SK-N-SH treated with all-trans-retinoic acid at 6 μM for 48 hours (cell line): ENCODE results near the gene DSEL.

ENCODE experiments used
- ATAC-seq: fragments of 200-7000 bp; cut with Tn5 transposase; 3 replicates; pipeline ENCODE4 v1.9.1; 2020; ENCODE audit warnings: mild to moderate bottlenecking, moderate library complexity
- ARNTL ChIP-seq: fragments of 450-650 bp; formaldehyde crosslinking; IDR thresholded peaks from 2 replicates; pipeline ENCODE4 v1.5.0; 2020; ENCODE audit warnings: low read depth, mild to moderate bottlenecking, moderate library complexity, borderline replicate concordance
- BACH2 ChIP-seq: fragments of 250-450 bp; sonication (Bioruptor Pico); IDR thresholded peaks from 2 replicates; pipeline ENCODE4 v1.9.0; 2021; ENCODE audit warnings: mild to moderate bottlenecking, borderline replicate concordance
- CREB5 ChIP-seq: fragments of 250-450 bp; sonication (Bioruptor Pico); IDR thresholded peaks from 2 replicates; pipeline ENCODE4 v1.5.1; 2020; ENCODE audit warnings: low read depth, mild to moderate bottlenecking, moderate library complexity
- CSDC2 ChIP-seq: fragments of 250-450 bp; sonication (Bioruptor Pico); IDR thresholded peaks from 2 replicates; pipeline ENCODE4 v1.5.0; 2020; ENCODE audit warnings: mild to moderate bottlenecking, moderate library complexity
- CSRNP3 ChIP-seq: fragments of 250-450 bp; sonication (Bioruptor Pico); IDR thresholded peaks from 2 replicates; pipeline ENCODE4 v1.5.1; 2021; ENCODE audit warnings: mild to moderate bottlenecking, moderate library complexity
- ESRRG ChIP-seq: fragments of 250-450 bp; sonication (Bioruptor Pico); IDR thresholded peaks from 2 replicates; pipeline ENCODE4 v1.6.1; 2021; ENCODE audit warnings: mild to moderate bottlenecking
- GLIS3 ChIP-seq: fragments of 250-450 bp; sonication (Bioruptor Pico); IDR thresholded peaks from 2 replicates; pipeline ENCODE4 v1.5.0; 2020; ENCODE audit warnings: mild to moderate bottlenecking, moderate library complexity
- ISL1 ChIP-seq: fragments of 250-450 bp; sonication (Bioruptor Pico); IDR thresholded peaks from 2 replicates; pipeline ENCODE4 v2.1.2; 2022; ENCODE audit warnings: mild to moderate bottlenecking, moderate library complexity
- OSR1 ChIP-seq: fragments of 250-450 bp; sonication (Bioruptor Pico); IDR thresholded peaks from 2 replicates; pipeline ENCODE4 v1.8.0; 2022; ENCODE audit warnings: moderate library complexity, mild to moderate bottlenecking, inconsistent platforms
- PATZ1 ChIP-seq: fragments of 250-450 bp; sonication (Bioruptor Pico); IDR thresholded peaks from 2 replicates; pipeline ENCODE4 v1.8.0; 2020; ENCODE audit warnings: mild to moderate bottlenecking, moderate library complexity, borderline replicate concordance
- POU6F1 ChIP-seq: fragments of 250-450 bp; sonication (Bioruptor Pico); IDR thresholded peaks from 2 replicates; pipeline ENCODE4 v1.8.0; 2021; ENCODE audit warnings: low read depth, mild to moderate bottlenecking, moderate library complexity, borderline replicate concordance
- PPARA ChIP-seq: fragments of 250-450 bp; sonication (Bioruptor Pico); IDR thresholded peaks from 2 replicates; pipeline ENCODE4 v1.5.0; 2020; ENCODE audit warnings: mild to moderate bottlenecking, borderline replicate concordance
- RARB ChIP-seq: fragments of 250-450 bp; sonication (Bioruptor Pico); IDR thresholded peaks from 2 replicates; pipeline ENCODE4 v1.8.0; 2021; ENCODE audit warnings: mild to moderate bottlenecking, moderate library complexity
- SNAI2 ChIP-seq: fragments of 250-450 bp; sonication (Bioruptor Pico); IDR thresholded peaks from 2 replicates; pipeline ENCODE4 v1.5.0; 2020; ENCODE audit warnings: mild to moderate bottlenecking, moderate library complexity
- TOX ChIP-seq: fragments of 250-450 bp; sonication (Bioruptor Pico); IDR thresholded peaks from 2 replicates; pipeline ENCODE4 v1.8.0; 2021; ENCODE audit warnings: mild to moderate bottlenecking, moderate library complexity, borderline replicate concordance
- TSHZ2 ChIP-seq: fragments of 250-450 bp; sonication (Bioruptor Pico); IDR thresholded peaks from 2 replicates; pipeline ENCODE4 v1.5.0; 2020; ENCODE audit warnings: mild to moderate bottlenecking, moderate library complexity
- ZC3H10 ChIP-seq: fragments of 250-450 bp; sonication (Bioruptor Pico); IDR thresholded peaks from 2 replicates; pipeline ENCODE4 v1.5.1; 2021; ENCODE audit warnings: mild to moderate bottlenecking, moderate library complexity
- ZFP3 ChIP-seq: fragments of 250-450 bp; sonication (Bioruptor Pico); IDR thresholded peaks from 2 replicates; pipeline ENCODE4 v1.5.0; 2020; ENCODE audit warnings: mild to moderate bottlenecking, moderate library complexity
- ZFP30 ChIP-seq: fragments of 450-650 bp; formaldehyde crosslinking; IDR thresholded peaks from 2 replicates; pipeline ENCODE4 v1.5.0; 2022; ENCODE audit warnings: mild to moderate bottlenecking, moderate library complexity
- ZNF565 ChIP-seq: fragments of 450-650 bp; formaldehyde crosslinking; conservative IDR thresholded peaks from 2 replicates; pipeline ENCODE4 v1.5.0; 2020; ENCODE audit warnings: low read depth, mild to moderate bottlenecking, moderate library complexity
- ZNF70 ChIP-seq: fragments of 450-650 bp; formaldehyde crosslinking; IDR thresholded peaks from 2 replicates; pipeline ENCODE4 v1.5.0; 2020; ENCODE audit warnings: mild to moderate bottlenecking, moderate library complexity
- ZNF8 ChIP-seq: fragments of 450-650 bp; formaldehyde crosslinking; IDR thresholded peaks from 2 replicates; pipeline ENCODE4 v1.5.0; 2020; ENCODE audit warnings: mild to moderate bottlenecking, moderate library complexity

The DSEL gene

GRCh38 chr18:67504739-67505138, 11.8 kb downstream of the DSEL start:
- no peak for TF ChIP-seq CSDC2
- TF ChIP-seq PATZ1, result no peak
- no peak for TF ChIP-seq PPARA
- no peak for TF ChIP-seq RARB (CRISPR knock-in tag)
- no peak for TF ChIP-seq TOX (CRISPR knock-in tag)
- TF ChIP-seq, all 23 proteins: peak for 0
- no peak for ATAC-seq

- no peak for ATAC-seq
Observed at GRCh38 chr18:67500522-67501205, 15.9 kb downstream of the DSEL start.

GRCh38 chr18:67496469-67496868, 20.1 kb downstream of the DSEL start:
- ATAC-seq, result no peak
- no peak for TF ChIP-seq TSHZ2 (CRISPR knock-in tag)

More at GRCh38 chr18:67500522-67501205, 15.9 kb downstream of the DSEL start:
- TF ChIP-seq BACH2 (no peak), CSDC2 (no peak), ZNF565 (CRISPR knock-in tag) (no peak), ZNF70 (CRISPR knock-in tag) (no peak)

- ATAC-seq, result no peak
- TF ChIP-seq POU6F1 (CRISPR knock-in tag), result no peak
- TF ChIP-seq BACH2, result no peak
- no peak for TF ChIP-seq ZNF70 (CRISPR knock-in tag)
- no peak for TF ChIP-seq PPARA
- TF ChIP-seq ISL1 (CRISPR knock-in tag), result no peak
- no peak for TF ChIP-seq ZNF8
- no peak for TF ChIP-seq ESRRG (CRISPR knock-in tag)
- TF ChIP-seq ZC3H10 (CRISPR knock-in tag), result no peak
- no peak for TF ChIP-seq OSR1 (CRISPR knock-in tag)
- no peak for TF ChIP-seq ZNF565 (CRISPR knock-in tag)
- TF ChIP-seq ARNTL (CRISPR knock-in tag), result no peak
- no peak for TF ChIP-seq ZFP3 (CRISPR knock-in tag)
- TF ChIP-seq CREB5, result no peak
- no peak for TF ChIP-seq RARB (CRISPR knock-in tag)
- TF ChIP-seq TOX (CRISPR knock-in tag), result no peak
- TF ChIP-seq CSDC2, result no peak
- TF ChIP-seq, all 23 proteins: peak for 0
Observed at GRCh38 chr18:67486534-67486933, 30.0 kb downstream of the DSEL start.

- no peak for ATAC-seq
- no peak for TF ChIP-seq PATZ1
- no peak for TF ChIP-seq GLIS3 (CRISPR knock-in tag)
- no peak for TF ChIP-seq OSR1 (CRISPR knock-in tag)
- TF ChIP-seq POU6F1 (CRISPR knock-in tag), result no peak
- TF ChIP-seq ESRRG (CRISPR knock-in tag), result no peak
- no peak for TF ChIP-seq CSRNP3 (CRISPR knock-in tag)
- no peak for TF ChIP-seq ZFP30 (CRISPR knock-in tag)
- TF ChIP-seq SNAI2 (CRISPR knock-in tag), result no peak
- no peak for TF ChIP-seq PPARA
- no peak for TF ChIP-seq BACH2
- TF ChIP-seq TOX (CRISPR knock-in tag), result no peak
- no peak for TF ChIP-seq RARB (CRISPR knock-in tag)
Observed at GRCh38 chr18:67485655-67486054, 30.9 kb downstream of the DSEL start.
